ENCODE results near the gene ZCWPW1. TPM values are rescaled to one million over a fixed set of nuclear protein-coding genes. Genes with fewer than 3 reads are reported as not detected.

The ZCWPW1 gene
- total and polyA plus RNA-seq, 10 of the 15 experiments (the other 5 are each of a cell fraction or from before 2014, with no cell fraction given): 1.3 to 4.4 (median 3.7) TPM

DNA sequence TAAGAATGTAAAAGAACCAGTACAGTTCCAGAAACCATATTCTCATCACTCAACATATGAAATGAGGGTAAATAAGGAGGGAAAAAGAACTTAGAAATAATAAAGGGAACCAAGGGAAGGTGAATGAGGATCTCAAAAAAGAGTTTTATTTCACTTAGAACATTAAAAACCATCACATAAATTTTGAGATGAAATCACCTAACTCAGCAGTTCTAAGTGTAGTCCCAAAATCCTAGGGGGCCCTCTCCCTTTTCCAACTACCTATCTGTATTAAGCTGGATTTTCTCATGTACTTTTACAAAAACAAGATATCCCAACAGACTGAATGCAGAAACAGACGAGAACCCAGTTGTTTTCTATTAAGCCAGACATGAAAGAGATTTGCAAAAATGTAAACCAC lies 3.2 kb downstream of the ZCWPW1 start:
- no peaks in the 10 kb centered on the region for H4K20me1 ChIP-seq (ENCODE audit: control insufficient read depth, insufficient read depth)
- H2AFZ ChIP-seq (ENCODE audit: control insufficient read depth, low read depth, low read length): no peak overlapping the region
- WGBS (ENCODE audit: insufficient coverage, insufficient replicate concordance, low lambda C conversion rate, missing lambda C conversion rate): 100% methylated on average over 1 of the region's 1 CpG
- no peak overlapping the region for H3K27ac ChIP-seq (ENCODE audit: control insufficient read depth, insufficient read depth)
- CTCF ChIA-PET: interaction anchor here (1.1 to 1.7 kb wide), 4 partner anchors 18 to 56 kb away, joined by 3 to 7 read pairs (median 4); no protein-coding TSS in a partner anchor
- H3K79me2 ChIP-seq (ENCODE audit: control insufficient read depth, insufficient read depth, low read length): peaks cover 11% of the 10 kb centered on the region
- POLR2A ChIA-PET: interaction anchor here (1.7 to 1.8 kb wide), 3 partner anchors 9 to 18 kb away, joined by 5 to 7 read pairs (median 5); partner anchors contain the start of gene PPP1R35
- H3K9ac ChIP-seq (ENCODE audit: control insufficient read depth, insufficient read depth, low read length): no peak overlapping the region
- no peak overlapping the region for H3K4me2 ChIP-seq (ENCODE audit: control insufficient read depth, insufficient read depth)
- H3K9me3 ChIP-seq (replicated peaks; ENCODE audit: control insufficient read depth, insufficient read depth, low read length): no peaks in the 10 kb centered on the region
- H3K4me3 ChIP-seq: no peak overlapping the region
- FAIRE-seq (no peak), ATAC-seq (no peak), DNase-seq (ENCODE audit: low read depth, low spot score) (no peak)
- no peaks in the 10 kb centered on the region for H3K27me3 ChIP-seq (replicated peaks in 1 of 2; ENCODE audit: control insufficient read depth in 2 of 2, insufficient read depth in 2 of 2, low read length in 1 of 2)
- intact Hi-C loops (cut with micrococcal nuclease; ENCODE audit: unreplicated experiment): no loop called here
- H3K36me3 ChIP-seq (ENCODE audit: control insufficient read depth in 2 of 2, insufficient read depth in 2 of 2, low read length in 1 of 2): no peaks in the 10 kb centered on the region
- peaks cover 13% of the 10 kb centered on the region for H3K4me1 ChIP-seq (ENCODE audit: control insufficient read depth, insufficient read depth, low read length)
- RAD21 ChIA-PET (ENCODE audit: unreplicated experiment): interaction anchor here (0.8 to 1.0 kb wide), 2 partner anchors 18 to 49 kb away, joined by 3 to 4 read pairs; no protein-coding TSS in a partner anchor
- SMC1A ChIA-PET (ENCODE audit: uncharacterized antibody, unreplicated experiment): interaction anchor here (1.0 to 2.5 kb wide), 3 partner anchors 9 to 51 kb away, joined by 3 to 12 read pairs (median 4); no protein-coding TSS in a partner anchor
- BruUV-seq (replicated peaks): no TSS peak
- in situ Hi-C loops (cut with MboI): no loop called here
- TF ChIP-seq MYC (IDR thresholded peaks at IDR 0.05; ENCODE audit: insufficient read depth, insufficient read length, insufficient replicate concordance, low read length, severe bottlenecking) (no peak), NR2F1 (conservative IDR thresholded peaks at IDR 0.05) (no peak), FOS (IDR thresholded peaks at IDR 0.05; ENCODE audit: borderline replicate concordance, extremely low read depth, insufficient read length) (no peak), CREB1 (IDR thresholded peaks at IDR 0.05; ENCODE audit: low read depth) (no peak), SRF (IDR thresholded peaks at IDR 0.05; ENCODE audit: low read depth in 2 of 2, low read length in 2 of 2) (no peak), MEF2A (IDR thresholded peaks at IDR 0.05; ENCODE audit: insufficient read depth, low read depth, low read length) (no peak), CHD2 (IDR thresholded peaks at IDR 0.05; ENCODE audit: borderline replicate concordance, low read depth, low read length) (no peak), HDGF (IDR thresholded peaks at IDR 0.05) (no peak), ZNF217 (IDR thresholded peaks at IDR 0.05) (no peak)
- TF ChIP-seq, protein P1, sequence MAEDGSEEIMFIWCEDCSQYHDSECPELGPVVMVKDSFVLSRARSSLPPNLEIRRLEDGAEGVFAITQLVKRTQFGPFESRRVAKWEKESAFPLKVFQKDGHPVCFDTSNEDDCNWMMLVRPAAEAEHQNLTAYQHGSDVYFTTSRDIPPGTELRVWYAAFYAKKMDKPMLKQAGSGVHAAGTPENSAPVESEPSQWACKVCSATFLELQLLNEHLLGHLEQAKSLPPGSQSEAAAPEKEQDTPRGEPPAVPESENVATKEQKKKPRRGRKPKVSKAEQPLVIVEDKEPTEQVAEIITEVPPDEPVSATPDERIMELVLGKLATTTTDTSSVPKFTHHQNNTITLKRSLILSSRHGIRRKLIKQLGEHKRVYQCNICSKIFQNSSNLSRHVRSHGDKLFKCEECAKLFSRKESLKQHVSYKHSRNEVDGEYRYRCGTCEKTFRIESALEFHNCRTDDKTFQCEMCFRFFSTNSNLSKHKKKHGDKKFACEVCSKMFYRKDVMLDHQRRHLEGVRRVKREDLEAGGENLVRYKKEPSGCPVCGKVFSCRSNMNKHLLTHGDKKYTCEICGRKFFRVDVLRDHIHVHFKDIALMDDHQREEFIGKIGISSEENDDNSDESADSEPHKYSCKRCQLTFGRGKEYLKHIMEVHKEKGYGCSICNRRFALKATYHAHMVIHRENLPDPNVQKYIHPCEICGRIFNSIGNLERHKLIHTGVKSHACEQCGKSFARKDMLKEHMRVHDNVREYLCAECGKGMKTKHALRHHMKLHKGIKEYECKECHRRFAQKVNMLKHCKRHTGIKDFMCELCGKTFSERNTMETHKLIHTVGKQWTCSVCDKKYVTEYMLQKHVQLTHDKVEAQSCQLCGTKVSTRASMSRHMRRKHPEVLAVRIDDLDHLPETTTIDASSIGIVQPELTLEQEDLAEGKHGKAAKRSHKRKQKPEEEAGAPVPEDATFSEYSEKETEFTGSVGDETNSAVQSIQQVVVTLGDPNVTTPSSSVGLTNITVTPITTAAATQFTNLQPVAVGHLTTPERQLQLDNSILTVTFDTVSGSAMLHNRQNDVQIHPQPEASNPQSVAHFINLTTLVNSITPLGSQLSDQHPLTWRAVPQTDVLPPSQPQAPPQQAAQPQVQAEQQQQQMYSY (CRISPR knock-in tag; IDR thresholded peaks at IDR 0.05): no peak
- TF ChIP-seq, protein P2, sequence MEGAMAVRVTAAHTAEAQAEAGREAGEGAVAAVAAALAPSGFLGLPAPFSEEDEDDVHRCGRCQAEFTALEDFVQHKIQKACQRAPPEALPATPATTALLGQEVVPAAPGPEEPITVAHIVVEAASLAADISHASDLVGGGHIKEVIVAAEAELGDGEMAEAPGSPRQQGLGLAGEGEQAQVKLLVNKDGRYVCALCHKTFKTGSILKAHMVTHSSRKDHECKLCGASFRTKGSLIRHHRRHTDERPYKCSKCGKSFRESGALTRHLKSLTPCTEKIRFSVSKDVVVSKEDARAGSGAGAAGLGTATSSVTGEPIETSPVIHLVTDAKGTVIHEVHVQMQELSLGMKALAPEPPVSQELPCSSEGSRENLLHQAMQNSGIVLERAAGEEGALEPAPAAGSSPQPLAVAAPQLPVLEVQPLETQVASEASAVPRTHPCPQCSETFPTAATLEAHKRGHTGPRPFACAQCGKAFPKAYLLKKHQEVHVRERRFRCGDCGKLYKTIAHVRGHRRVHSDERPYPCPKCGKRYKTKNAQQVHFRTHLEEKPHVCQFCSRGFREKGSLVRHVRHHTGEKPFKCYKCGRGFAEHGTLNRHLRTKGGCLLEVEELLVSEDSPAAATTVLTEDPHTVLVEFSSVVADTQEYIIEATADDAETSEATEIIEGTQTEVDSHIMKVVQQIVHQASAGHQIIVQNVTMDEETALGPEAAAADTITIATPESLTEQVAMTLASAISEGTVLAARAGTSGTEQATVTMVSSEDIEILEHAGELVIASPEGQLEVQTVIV (IDR thresholded peaks at IDR 0.05; ENCODE audit: borderline replicate concordance, partially characterized antibody): no peak
- TF ChIP-seq, protein P3, sequence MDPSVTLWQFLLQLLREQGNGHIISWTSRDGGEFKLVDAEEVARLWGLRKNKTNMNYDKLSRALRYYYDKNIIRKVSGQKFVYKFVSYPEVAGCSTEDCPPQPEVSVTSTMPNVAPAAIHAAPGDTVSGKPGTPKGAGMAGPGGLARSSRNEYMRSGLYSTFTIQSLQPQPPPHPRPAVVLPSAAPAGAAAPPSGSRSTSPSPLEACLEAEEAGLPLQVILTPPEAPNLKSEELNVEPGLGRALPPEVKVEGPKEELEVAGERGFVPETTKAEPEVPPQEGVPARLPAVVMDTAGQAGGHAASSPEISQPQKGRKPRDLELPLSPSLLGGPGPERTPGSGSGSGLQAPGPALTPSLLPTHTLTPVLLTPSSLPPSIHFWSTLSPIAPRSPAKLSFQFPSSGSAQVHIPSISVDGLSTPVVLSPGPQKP (IDR thresholded peaks at IDR 0.05; ENCODE audit: low read depth, low read length): no peak
- TF ChIP-seq, protein P4, sequence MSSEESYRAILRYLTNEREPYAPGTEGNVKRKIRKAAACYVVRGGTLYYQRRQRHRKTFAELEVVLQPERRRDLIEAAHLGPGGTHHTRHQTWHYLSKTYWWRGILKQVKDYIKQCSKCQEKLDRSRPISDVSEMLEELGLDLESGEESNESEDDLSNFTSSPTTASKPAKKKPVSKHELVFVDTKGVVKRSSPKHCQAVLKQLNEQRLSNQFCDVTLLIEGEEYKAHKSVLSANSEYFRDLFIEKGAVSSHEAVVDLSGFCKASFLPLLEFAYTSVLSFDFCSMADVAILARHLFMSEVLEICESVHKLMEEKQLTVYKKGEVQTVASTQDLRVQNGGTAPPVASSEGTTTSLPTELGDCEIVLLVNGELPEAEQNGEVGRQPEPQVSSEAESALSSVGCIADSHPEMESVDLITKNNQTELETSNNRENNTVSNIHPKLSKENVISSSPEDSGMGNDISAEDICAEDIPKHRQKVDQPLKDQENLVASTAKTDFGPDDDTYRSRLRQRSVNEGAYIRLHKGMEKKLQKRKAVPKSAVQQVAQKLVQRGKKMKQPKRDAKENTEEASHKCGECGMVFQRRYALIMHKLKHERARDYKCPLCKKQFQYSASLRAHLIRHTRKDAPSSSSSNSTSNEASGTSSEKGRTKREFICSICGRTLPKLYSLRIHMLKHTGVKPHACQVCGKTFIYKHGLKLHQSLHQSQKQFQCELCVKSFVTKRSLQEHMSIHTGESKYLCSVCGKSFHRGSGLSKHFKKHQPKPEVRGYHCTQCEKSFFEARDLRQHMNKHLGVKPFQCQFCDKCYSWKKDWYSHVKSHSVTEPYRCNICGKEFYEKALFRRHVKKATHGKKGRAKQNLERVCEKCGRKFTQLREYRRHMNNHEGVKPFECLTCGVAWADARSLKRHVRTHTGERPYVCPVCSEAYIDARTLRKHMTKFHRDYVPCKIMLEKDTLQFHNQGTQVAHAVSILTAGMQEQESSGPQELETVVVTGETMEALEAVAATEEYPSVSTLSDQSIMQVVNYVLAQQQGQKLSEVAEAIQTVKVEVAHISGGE (CRISPR knock-in tag; IDR thresholded peaks at IDR 0.05): no peak
